Endothelial cell of umbilical vein (primary cell): ENCODE measurements around the gene CYBC1.

ENCODE experiments used
- CTCF ChIP-seq, 2 donors: IDR thresholded peaks; 1 replicate in 1 of 2; 2 replicates in 1 of 2; pipeline ENCODE4 v1.5.1; 2011; ENCODE audit warnings: low read length in 2 of 2, mild to moderate bottlenecking in 2 of 2, moderate library complexity in 2 of 2, control low read depth in 1 of 2, inconsistent platforms in 1 of 2, low read depth in 1 of 2; ENCODE audit not compliant: insufficient read depth in 1 of 2; ENCODE audit errors: extremely low read depth in 1 of 2
- EZH2 ChIP-seq: IDR thresholded peaks from 2 replicates; pipeline ENCODE4 v1.6.1; 2012; ENCODE audit warnings: borderline replicate concordance, low read depth, mild to moderate bottlenecking, moderate library complexity, low read length, inconsistent platforms; ENCODE audit not compliant: severe bottlenecking
- MYC ChIP-seq: IDR thresholded peaks from one replicate; pipeline ENCODE4 v1.6.1; 2011; ENCODE audit warnings: mild to moderate bottlenecking, low read depth, low read length
- POLR2A ChIP-seq: IDR thresholded peaks from 2 replicates; pipeline ENCODE4 v1.6.1; 2012; ENCODE audit warnings: low read depth, mild to moderate bottlenecking, control low read depth, low read length

GRCh38 chr17:82495844-82496528, 45.4 kb upstream of the CYBC1 start:
- TF ChIP-seq CTCF (IDR thresholded peaks at IDR 0.05; ENCODE audit: extremely low read depth in 1 of 2, insufficient read depth in 1 of 2, low read depth in 1 of 2, low read length in 2 of 2) = no peak
- no peak for TF ChIP-seq POLR2A
- no peak for TF ChIP-seq EZH2
- no peak for TF ChIP-seq MYC
